ENCODE measurements around the gene CHMP4B. TPM values are rescaled to one million over a fixed set of nuclear protein-coding genes. Genes with fewer than 3 reads are reported as not detected.

The CHMP4B gene
- total RNA-seq, 4 donors from 2014 or later: 93.4 to 118 (median 112) TPM

DNA sequence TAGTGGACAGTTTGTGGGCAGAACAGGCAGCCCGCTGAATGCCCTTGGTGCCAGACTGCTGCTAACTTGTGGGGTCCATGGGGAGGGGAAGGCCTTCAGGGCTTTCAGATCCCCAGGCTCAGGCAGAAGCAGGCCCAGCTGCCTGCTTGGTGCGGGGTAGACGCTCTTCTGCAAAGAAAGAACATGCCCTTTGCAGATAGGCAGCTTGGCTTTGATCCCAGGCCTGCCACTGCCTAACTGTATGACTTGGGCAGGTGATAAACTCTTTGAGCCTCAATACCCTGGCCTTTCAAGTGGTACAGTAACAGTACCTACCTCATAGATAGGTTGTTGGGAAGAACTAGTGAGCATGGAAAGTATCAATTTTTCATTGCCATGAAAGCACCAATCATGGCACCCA lies 28.4 kb downstream of the CHMP4B start:
- WGBS, 2 donors (ENCODE audit: low coverage in 1 of 2): 58% methylated on average over 3 of the region's 3 CpGs; no CpG with 5 or more reads in 1 of the 2 donors
- Histone ChIP-seq H3K27me3 (no peaks in the 10 kb centered on the region), H3K27ac (no peak overlapping the region), H3K36me3 (no peaks in the 10 kb centered on the region), H3K4me1 (peaks cover 0 to 93% (median 39%) of the 10 kb centered on the region in 3 donors), H3K4me3 (no peak overlapping the region), H3K9me3 (no peaks in the 10 kb centered on the region)
- TF ChIP-seq POLR2AphosphoS5 (IDR thresholded peaks at IDR 0.05): no peak
- no peak for TF ChIP-seq EP300 (IDR thresholded peaks at IDR 0.05)
- no peak for TF ChIP-seq POLR2A (IDR thresholded peaks at IDR 0.05)
- no peak for TF ChIP-seq CTCF (IDR thresholded peaks at IDR 0.05)
- no peak for ATAC-seq

GRCh38 chr20:33840160-33840559 lies 29.0 kb downstream of the CHMP4B start:
- Histone ChIP-seq H3K27me3 (no peaks in the 10 kb centered on the region), H3K27ac (no peak overlapping the region), H3K36me3 (no peaks in the 10 kb centered on the region), H3K9me3 (no peaks in the 10 kb centered on the region), H3K4me1 (peaks cover 0 to 97% (median 39%) of the 10 kb centered on the region in 3 donors), H3K4me3 (no peak overlapping the region)
- no peak for TF ChIP-seq EP300 (IDR thresholded peaks at IDR 0.05)
- TF ChIP-seq POLR2AphosphoS5 (IDR thresholded peaks at IDR 0.05): no peak
- no peak for TF ChIP-seq POLR2A (IDR thresholded peaks at IDR 0.05)
- TF ChIP-seq CTCF (IDR thresholded peaks at IDR 0.05): no peak
- no peak for ATAC-seq
- 73 to 75% methylated on average over 3 of the region's 7 CpGs for WGBS, 2 donors (ENCODE audit: low coverage in 1 of 2)

DNA sequence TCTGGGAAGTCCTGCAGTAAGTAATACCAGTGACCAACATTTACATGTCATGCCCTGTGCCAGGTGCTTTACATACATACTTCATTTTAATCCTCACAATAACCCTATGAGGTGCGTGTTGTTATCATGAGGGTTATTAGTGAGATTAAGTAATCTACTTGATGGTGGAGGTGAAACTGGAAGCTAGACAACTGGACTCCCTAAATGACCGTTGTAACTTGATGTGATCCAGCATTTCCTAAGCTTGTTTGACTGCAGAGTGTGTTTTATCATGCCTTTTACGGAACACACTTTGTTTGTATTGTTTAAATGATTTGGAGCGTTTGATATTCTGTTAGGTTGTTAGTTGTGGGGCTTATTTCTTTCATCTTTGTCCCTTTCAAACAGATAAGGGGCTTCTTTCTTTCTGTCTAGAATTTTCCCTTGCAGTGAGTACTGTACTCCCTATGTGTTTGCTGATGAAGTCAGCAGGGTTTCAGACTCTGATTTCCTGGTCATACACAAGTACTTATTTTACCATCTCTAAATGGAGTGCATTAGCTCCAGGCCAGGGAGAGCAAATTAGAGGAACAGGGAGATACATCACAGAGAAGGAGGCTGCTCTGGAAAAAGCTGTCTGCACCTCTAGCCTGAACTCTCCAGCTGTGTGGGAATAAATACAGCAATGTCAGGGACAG lies 29.7 kb downstream of the CHMP4B start:
- no peak for ATAC-seq
- Histone ChIP-seq H3K27ac (no peak overlapping the region), H3K36me3 (no peaks in the 10 kb centered on the region), H3K27me3 (no peaks in the 10 kb centered on the region), H3K4me3 (no peak overlapping the region), H3K9me3 (no peaks in the 10 kb centered on the region), H3K4me1 (peaks cover 0 to 98% (median 35%) of the 10 kb centered on the region in 3 donors)
- WGBS, 2 donors (ENCODE audit: low coverage in 1 of 2): 32 to 56% methylated on average over 3 to 4 of the region's 4 CpGs
- TF ChIP-seq POLR2AphosphoS5 (IDR thresholded peaks at IDR 0.05) (no peak), CTCF (IDR thresholded peaks at IDR 0.05) (no peak), POLR2A (IDR thresholded peaks at IDR 0.05) (no peak), EP300 (IDR thresholded peaks at IDR 0.05) (no peak)

GRCh38 chr20:33841436-33841799 lies 30.3 kb downstream of the CHMP4B start:
- H3K4me1 ChIP-seq: peaks cover 0 to 98% (median 32%) of the 10 kb centered on the region in 3 donors

More at GRCh38 chr20:33841436-33841799, 30.3 kb downstream of the CHMP4B start:
- no peak overlapping the region for H3K27ac ChIP-seq
- WGBS, 2 donors (ENCODE audit: low coverage in 1 of 2): 39 to 100% methylated on average over 1 to 4 of the region's 4 CpGs
- H3K9me3 ChIP-seq: no peaks in the 10 kb centered on the region
- TF ChIP-seq CTCF (IDR thresholded peaks at IDR 0.05): no peak
- H3K36me3 ChIP-seq: no peaks in the 10 kb centered on the region
- no peak for ATAC-seq
- no peaks in the 10 kb centered on the region for H3K27me3 ChIP-seq
- no peak overlapping the region for H3K4me3 ChIP-seq
